Panc1 (cell line): ENCODE measurements around the gene ZMYM5.

ENCODE experiments used
- TF ChIP-seq, protein P1 (sequence below): fragments of 450-650 bp; IDR thresholded peaks from 2 replicates; pipeline ENCODE4 v1.5.1; 2017; ENCODE audit warnings: mild to moderate bottlenecking
- TF ChIP-seq, protein P2 (sequence below), 2 experiments: IDR thresholded peaks; 2 replicates each; pipeline ENCODE4 v1.6.1; 2011 to 2012; ENCODE audit warnings: low read depth in 2 of 2, control low read depth in 1 of 2, low read length in 1 of 2, mild to moderate bottlenecking in 1 of 2, moderate library complexity in 1 of 2; ENCODE audit not compliant: insufficient read depth in 1 of 2

DNA sequence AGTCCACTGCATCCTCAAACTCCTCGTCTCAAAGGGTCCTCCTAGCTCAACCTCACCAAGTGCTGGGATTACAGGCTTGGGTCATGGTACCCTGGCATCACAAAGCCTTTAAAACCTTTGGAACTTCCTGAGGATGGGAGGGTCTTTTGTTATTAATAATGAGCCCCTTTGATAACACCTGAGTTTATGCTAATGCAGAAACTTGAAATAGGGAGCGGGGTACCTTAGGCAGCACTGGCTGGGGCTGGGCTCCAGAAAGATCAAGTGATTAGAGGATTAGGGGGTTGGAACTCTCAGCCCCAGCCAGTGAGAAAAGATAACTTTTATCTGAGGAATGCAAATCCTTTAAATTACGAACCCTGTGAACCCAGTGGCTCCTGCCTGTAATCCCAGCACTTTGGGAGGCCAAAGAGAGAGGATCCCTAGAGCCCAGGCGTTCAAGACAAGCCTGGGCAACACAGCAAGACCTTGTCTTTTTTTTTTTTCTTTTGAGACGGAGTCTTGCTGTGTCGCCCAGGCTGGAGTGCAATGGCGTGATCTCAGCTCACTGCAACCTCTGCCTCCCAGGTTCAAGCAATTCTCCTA lies 71.4 kb downstream of the ZMYM5 start:
- TF ChIP-seq, protein P1, sequence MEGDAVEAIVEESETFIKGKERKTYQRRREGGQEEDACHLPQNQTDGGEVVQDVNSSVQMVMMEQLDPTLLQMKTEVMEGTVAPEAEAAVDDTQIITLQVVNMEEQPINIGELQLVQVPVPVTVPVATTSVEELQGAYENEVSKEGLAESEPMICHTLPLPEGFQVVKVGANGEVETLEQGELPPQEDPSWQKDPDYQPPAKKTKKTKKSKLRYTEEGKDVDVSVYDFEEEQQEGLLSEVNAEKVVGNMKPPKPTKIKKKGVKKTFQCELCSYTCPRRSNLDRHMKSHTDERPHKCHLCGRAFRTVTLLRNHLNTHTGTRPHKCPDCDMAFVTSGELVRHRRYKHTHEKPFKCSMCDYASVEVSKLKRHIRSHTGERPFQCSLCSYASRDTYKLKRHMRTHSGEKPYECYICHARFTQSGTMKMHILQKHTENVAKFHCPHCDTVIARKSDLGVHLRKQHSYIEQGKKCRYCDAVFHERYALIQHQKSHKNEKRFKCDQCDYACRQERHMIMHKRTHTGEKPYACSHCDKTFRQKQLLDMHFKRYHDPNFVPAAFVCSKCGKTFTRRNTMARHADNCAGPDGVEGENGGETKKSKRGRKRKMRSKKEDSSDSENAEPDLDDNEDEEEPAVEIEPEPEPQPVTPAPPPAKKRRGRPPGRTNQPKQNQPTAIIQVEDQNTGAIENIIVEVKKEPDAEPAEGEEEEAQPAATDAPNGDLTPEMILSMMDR = no peak
- TF ChIP-seq, protein P2, sequence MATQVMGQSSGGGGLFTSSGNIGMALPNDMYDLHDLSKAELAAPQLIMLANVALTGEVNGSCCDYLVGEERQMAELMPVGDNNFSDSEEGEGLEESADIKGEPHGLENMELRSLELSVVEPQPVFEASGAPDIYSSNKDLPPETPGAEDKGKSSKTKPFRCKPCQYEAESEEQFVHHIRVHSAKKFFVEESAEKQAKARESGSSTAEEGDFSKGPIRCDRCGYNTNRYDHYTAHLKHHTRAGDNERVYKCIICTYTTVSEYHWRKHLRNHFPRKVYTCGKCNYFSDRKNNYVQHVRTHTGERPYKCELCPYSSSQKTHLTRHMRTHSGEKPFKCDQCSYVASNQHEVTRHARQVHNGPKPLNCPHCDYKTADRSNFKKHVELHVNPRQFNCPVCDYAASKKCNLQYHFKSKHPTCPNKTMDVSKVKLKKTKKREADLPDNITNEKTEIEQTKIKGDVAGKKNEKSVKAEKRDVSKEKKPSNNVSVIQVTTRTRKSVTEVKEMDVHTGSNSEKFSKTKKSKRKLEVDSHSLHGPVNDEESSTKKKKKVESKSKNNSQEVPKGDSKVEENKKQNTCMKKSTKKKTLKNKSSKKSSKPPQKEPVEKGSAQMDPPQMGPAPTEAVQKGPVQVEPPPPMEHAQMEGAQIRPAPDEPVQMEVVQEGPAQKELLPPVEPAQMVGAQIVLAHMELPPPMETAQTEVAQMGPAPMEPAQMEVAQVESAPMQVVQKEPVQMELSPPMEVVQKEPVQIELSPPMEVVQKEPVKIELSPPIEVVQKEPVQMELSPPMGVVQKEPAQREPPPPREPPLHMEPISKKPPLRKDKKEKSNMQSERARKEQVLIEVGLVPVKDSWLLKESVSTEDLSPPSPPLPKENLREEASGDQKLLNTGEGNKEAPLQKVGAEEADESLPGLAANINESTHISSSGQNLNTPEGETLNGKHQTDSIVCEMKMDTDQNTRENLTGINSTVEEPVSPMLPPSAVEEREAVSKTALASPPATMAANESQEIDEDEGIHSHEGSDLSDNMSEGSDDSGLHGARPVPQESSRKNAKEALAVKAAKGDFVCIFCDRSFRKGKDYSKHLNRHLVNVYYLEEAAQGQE (IDR thresholded peaks at IDR 0.05; ENCODE audit: insufficient read depth in 1 of 2, low read depth in 2 of 2, low read length in 1 of 2) = no peak
